CD4-positive, alpha-beta T cell treated with Interleukin-17A for 4 hours (primary cell): ENCODE data around the gene E4F1.
A peak's percentile ranks its signal among the peaks of the same experiment; 100 is the strongest.
"Not testable (repeated sequence)": the region's sequence is repeated elsewhere in the genome, so short reads cannot be mapped to it uniquely, and the experiment has no call there.

ENCODE experiments used
- DNase-seq: peaks from one replicate; pipeline ENCODE4 v3.0.0-alpha.2; 2020; ENCODE audit warnings: mixed read lengths

E4F1 gene

DNA sequence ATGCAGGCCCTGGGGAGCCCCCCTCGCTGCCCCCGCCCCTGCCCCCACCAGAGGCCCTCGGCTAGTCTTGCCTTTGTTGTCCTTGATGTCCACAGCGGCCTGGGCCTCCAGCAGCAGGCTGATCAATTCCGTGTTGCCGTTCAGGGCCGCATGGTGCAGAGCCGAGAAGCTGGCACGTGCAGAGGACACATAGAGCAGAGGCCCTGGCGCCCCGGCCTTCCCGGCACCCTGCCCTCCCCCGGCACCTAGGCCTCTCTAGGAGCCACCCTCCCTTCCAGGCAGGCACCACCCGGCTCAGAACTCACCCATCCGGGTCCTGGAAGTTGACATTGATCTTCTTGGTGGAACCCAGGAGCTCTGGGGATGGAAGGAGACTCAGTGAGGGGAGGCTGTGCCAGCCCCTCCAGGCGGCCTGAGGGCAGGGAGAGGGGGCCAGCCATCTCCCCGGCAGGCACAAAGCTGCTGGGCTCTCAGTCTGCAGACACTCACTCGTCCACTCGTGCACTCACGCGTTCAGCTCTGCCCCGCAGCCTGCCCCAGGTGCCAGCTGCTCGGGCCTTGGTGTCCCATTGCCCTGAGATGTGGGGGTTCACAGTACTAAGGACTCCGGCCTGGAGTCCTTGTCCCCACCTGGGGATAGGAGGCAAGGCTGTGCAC lies 33.3 kb upstream of the E4F1 start:
- DNase-seq = no peak

DNA sequence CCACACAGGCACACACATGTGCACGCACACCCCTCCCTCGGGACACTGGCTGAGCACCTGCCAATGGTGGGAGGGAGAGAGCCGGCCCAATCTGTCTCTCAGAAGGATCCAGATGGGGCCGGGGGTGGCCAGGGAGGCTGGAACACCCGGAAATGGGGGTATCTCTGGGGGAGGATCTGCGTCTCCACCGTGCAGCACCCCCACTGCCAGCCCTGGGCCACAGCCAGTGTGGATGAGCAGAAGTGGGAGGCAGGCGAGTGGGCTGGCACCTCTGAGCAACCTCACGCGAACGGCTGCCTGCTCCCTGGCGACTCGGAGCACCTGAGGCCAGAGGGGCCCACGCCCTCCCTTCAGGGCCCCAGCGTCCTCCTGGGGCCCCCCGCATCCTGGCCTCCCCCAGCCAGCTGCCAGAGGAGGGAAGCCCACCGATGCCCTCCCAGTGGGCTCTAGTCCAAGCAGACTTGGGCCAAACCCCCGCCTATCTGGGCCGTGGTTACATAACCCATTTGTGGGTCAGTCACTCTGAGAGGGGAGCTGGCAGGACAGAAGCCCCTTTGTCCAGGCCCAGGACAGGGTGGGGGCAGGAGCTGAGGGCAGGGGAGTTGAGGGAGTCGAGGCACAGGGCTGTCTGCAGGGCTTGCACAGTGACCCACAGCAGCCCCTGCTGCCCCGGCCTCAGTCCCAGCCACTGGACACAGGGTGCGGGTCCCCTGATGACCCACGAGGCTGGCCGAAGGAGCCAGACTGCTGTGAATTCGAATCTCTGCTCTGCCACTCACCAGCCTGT lies 32.5 kb upstream of the E4F1 start:
- DNase-seq = no peak

DNA sequence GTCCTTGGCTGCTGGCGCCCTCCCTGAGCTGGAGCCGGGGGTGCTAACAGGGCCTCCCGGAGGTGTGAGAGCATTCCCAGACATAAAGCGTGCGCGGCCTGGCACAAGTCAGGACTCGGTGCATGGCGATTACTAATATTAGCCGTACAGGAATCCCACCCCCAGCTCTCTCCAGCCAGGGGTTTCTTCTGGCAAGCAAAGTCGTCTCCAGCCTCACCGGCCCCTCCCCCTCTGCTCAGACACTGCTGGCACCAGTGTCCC lies 32.0 kb upstream of the E4F1 start:
- no peak for DNase-seq

DNA sequence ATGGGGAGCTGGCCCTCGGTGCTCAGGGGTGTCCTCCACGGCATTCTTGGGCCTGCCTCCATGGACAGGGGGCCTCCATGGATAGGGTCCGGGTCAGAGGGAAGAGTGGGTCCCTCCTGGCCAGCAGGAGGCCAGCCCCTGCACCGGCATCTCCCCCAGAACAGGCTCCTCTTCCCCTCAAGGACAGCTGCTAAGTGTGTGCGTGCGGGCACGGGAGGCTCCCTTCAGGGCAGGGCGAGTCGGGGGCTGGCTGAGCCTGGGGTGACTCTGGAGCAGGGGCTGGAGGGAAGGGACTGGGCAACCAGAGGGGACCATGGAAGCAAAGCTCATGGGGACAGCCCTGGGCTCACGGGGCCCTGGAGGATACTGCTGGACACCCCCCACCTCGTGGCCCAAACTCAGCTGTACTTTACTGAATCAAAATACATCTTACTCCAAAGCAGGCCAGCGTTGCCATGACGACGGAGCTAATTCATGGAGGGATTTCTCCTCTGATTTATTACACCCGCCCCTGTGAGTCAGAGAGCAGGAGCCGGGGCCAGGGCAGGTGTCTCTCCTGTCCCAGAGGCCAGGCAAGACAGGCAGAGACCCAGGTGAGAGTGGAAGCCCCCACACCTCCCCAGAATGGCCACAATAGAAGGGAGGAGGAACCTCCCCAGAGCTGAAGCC lies 29.1 kb upstream of the E4F1 start:
- no peak for DNase-seq

DNA sequence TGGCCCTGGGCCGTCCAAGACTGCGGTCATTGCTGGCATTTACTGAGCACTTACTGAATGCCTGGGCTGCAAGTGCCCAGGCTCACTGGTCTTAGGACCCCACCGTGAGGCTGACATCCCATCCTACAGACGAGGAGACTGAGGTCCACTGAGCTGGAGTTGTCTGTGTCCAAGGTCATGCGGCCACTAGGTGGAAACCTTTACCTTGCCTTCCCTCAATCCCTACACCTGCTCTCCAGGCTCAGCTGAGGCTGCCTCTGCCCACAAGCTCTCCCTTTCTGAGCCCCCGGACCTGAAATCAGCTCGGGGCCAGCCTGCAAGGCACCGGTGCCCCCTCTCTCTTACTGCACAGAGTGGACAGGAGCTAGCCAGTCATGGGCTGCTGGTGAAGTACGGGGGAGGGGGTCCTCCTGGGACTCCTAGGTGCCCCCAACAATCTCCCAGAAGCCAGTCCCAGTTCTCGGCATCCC lies 28.5 kb upstream of the E4F1 start:
- peak; percentile 71 for DNase-seq

DNA sequence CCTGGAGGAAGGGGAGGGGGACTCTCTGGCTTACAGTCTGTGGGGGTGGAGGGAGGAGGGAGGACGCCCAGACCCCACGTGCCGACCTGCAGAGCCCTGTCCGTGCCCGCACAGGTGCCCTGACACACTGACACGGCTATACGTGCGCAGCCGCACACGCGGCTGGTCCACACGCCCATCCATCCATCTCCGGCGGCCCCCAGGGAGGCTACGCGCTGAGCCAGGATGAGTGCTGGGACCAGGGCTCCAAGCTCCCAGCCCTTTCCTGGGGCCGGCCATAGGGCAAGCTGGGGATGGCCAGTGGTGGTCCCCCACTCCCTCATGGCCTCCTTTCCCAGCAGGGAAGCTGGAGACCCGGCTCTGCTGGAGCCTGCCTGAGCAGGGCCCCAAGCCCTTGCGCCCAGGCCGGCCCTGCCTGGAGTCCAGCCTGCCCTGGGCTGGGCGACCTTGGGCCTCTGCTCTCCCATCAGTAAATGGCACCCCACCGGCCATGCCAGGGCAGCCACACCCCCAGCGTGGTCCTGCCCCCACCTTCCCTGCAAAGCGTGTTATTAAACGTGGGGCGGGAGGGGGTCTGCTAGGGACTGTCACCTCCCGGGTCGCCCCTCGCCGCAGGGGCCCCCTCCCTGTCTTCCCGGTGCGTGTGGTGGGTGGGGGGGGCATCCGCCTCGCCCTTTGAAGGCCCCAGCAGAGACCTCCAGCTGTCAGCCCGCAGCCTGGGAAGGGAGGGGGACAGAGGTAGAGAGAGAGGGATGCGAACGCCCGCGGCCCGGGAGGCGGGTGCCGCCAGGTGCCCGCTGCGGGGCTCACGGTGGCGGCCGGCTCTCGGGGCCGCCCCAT lies 27.8 kb upstream of the E4F1 start:
- no peak for DNase-seq

DNA sequence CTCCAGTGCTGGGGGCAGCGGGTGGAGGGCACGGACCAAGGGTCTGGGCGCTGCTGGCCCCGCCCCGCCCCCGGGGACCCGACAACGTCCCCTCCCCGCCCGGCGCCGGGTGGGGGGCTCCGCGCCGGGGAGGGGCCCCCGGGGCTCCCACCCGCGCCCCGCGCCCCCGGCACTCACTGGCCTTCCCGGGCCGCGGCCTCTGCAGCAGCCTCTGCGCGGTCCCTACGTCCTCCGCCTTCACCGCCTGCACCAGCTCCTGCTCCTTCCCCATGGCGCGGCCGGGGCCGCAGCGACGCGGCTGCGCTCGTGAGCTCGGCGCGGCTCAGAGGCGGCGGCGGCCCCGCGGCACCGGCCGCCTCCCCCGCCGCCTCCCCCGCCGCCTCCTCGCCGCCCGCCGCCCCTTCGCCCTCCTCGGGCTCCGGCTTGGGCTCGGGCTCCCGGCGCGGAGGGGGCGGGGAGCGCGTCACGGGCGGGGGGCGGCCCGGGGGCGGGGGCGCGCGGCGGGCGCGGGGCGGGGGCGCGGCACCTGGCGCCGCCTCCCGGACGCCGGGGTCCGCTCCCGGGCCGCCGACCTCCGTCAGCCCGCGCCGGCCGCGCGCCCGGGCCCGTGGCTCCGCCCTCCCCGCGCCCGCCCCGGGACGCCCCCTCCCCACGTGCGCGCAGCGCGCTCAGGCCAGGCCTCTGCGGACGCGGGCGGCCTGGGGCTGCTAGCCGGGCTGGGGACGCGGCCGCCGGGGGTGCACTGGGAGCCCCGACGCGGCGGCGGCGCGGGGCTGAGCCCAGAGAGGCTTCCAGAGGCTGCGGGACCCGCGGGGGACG lies 27.0 kb upstream of the E4F1 start, which contains the start of gene CASKIN1:
TSS of gene CASKIN1 (minus strand) at position 444 of the 819 bp plus-strand sequence. CDS start at position 271, 173 bp downstream.
- peak; percentile 21 for DNase-seq

DNA sequence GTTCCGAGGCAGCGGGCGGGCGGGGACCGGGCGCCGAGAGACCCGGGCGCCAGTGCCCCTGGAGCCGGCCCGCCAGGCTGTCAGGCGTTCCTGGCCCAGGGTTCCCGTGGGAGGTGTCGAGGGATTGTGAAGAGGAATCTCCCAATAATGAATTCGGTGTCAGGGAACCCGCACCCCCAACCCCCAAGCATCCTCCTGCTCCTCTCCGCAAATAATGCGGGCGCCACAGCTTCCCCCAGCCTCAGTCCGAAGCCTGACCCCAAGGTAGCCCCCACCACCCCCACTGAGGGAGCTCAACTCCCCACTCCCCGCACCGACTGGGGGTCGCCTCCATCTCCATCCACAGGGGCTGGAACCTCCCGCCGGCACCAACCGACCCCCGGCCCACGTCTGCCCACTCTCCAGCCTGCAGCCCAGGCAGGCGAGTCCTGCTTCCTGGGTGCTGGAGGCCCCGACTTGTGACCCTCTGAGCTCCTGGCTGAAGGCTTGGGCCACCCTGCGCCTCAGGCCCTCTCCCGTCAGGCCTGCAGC lies 26.3 kb upstream of the E4F1 start:
- DNase-seq = no peak

DNA sequence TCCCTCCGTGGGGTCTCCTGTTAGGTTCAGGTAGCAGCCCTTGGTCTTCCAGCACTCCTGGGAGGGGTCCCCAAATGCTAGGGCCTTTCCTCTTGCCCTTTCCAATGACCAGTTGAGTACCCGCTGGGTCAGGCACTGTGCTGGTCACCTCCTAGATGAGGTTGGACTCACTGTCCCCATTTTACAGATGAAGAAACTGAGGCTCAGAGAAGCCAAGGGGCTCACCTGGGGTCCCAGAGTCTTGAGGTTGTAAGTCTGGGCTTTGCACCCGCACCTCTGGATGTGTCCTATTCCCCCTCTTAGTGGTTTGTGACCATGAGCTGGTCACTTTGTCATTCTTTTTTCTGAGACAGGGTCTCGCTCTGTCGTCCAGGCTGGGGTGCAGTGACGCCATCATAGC lies 25.6 kb upstream of the E4F1 start:
- no peak for DNase-seq

DNA sequence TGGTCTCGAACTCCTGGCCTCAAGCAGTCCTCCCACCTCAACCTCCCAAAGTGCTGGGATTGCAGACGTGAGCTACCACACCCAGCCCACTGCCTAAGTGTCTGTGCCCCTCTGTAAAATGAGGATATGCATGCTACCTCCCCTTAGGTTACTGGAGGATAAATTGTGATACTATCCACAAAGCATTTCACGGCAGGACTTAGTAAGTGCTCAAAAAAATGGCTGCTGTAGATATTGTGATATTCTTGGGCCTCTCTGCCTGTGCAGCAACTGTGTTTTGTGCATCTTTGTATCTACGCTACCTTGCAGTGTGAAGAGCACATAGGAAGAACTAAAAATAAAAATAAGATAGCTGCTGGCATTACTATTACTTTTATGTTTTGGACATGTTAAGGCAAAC lies 25.1 kb upstream of the E4F1 start:
- no peak for DNase-seq

DNA sequence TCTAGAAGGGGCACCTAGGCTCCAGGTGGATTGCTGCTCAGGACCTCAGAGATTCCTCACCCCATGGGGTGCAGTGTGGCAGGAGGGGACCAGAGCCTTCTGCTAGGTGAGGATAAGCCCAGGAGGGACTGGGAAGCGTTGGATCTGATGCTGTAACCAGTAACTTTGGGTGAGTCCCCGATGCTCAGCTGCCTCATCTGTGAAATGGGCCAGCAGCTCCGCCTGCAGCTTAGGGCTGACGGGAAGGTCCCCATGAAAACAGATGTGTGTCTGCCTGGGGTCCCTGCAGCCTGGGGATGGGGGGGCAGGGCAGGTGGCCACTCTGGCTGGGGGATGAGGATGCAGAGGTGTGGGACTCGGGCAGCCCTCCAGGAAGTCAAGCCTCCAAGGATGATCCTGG lies 24.3 kb upstream of the E4F1 start:
- no peak for DNase-seq

DNA sequence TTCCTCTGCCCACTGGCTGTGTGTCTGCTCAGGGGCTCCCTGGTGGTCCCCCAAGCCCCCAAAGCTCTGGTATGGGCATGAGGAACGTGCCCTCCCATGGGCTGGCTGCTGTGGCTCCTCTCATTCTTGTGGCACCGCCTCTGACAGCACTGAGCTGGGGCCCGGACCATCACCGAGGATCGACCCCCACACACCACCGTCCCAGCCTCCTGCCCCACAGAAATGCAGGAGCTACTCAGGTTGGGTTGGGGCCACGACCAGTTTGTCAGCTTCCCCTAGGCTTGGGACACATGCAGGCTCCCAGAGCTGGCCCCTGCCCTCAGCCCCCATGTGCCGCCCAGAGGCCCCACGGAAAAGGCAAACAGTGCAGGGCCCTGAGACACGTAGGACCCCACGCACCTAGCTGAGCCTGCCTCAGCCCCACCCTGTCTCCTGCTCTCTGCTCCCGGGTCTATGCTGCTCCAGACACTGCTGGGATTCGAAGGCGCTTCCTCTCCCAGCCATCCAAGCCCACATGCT lies 23.7 kb upstream of the E4F1 start:
- no peak for DNase-seq

DNA sequence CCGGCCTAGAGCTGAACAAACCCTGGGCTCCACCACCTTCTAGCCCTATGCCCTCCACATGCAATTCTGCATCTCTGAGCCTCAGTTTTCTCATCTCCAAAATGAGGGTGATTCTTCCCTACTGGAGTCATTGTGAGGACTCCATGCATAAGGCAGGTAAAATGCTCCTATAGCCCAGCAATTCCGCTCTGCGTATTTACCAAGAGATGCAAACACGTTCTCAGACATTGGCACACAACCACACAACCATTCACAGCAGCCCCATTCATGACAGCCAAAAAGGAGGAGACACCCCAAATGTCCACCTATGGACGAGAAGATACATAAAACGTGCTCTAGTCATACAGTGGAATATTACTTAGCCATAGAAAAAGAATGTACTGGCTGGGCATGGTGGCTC lies 23.1 kb upstream of the E4F1 start:
- DNase-seq = no peak

DNA sequence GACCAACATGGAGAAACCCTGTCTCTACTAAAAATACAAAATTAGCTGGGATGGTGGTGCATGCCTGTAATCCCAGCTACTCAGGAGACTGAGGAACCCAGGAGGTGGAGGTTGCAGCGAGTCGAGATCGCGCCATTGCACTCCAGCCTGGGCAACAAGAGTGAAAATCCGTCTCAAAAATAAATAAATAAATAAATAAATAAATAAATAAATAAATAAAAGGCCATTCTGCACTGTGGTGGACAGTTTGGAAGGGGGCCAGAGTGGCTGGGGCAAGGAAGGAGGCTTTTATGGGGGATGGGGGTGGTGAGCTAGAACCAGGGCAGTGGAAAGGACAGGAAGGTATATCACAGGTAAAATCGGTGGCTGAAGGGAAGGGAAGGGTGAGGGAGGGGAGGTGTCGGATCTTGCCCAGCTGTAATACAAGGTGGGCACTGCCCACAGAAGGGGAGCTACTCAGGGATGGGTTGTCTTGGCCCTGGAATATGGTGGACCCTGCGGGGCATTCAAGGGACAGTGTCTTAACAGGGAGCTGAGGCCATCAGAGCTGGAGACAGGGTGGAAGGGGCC lies 20.2 kb upstream of the E4F1 start:
- DNase-seq = not testable (repeated sequence)

DNA sequence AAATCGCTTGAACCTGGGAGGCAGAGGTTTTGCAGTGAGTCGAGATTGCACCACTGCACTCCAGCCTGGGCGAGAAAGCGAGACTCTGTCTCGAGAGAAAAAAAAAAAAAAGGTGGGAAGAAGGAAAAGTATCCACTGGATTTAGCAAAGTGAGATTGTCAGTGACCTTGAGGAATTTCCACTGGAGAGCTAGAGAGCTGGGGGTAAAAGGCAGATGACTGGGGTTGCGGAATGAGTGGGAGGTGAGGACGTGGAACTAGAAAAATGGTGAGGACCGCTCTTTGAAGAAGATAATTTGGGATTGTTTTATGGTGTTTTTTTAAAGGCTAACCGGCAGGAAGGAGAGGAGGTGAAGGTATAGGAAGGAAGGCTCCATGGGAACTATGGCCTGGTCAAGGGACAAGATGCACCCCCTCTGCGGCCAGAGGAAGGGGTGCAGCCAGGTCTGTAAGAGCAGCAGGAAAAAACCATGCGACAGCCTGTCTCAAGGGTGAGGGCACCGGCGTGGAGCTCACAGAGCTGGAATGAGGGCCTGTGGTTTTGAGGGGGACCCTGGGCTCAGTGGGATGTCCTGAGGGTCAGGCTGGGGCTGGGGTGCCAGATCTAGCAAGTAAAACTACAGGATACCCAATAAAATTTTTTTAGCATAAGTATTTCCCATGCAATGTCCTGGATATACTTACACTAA lies 18.8 kb upstream of the E4F1 start:
- DNase-seq = peak; percentile 13

DNA sequence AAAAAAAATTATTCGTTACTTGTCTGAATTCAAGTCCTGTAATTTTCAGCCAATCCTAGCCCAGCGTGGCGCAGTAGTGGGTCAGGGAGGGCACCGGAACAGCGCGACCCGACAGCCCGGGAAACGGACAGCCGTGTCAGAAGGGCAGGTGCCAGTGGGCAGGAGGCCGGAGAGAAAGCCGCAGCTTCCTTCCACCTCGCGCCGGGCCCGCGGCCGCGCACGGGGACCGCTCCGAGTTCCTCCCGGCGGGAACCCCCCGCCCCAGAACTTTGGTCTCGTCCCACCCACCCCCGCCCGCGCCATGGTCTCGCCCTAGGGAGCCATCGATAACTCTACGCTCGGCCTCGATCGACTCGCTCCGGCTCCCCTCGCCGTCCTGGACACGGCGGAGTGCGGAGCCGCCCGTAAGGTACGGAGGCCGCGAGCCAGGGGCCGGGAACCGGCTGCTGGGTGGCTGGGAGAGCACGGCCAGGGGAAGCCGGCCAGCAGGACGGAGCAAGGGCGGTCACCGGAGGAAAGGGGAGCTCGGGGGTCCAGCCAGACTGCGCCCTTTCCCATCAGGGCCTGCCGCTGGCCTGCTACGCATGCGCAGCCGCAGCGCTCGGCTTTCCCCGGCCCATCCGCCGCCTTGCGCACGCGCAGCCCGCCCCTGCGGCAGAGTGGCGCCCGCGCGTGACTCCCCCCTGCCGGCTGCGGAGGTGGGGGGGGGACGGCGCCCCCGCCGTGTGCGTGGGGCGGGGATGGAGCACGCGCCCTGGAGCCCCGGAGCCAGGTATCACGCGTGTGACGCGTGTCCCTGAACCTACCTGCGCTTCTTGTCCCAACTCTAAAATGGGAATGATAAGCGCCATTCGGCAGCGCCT lies 18.1 kb upstream of the E4F1 start, which contains the start of gene MLST8:
TSS of gene MLST8 (plus strand) at position 351 of the 863 bp plus-strand sequence. CDS start 632 bp downstream, outside the sequence.
- DNase-seq = peak; percentile 95

DNA sequence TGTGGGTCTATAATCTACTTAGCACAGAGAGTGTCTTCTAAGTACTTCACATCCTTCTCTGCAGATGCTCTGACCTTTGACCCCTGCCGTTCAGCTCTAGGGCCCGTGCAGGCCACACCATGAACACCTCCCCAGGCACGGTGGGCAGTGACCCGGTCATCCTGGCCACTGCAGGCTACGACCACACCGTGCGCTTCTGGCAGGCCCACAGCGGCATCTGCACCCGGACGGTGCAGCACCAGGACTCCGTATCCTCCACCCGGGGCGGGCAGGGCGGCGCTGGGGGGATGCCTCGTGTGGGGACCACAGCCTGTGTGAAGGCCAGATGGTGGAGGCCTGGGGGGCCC lies 17.5 kb upstream of the E4F1 start:
- DNase-seq = no peak

DNA sequence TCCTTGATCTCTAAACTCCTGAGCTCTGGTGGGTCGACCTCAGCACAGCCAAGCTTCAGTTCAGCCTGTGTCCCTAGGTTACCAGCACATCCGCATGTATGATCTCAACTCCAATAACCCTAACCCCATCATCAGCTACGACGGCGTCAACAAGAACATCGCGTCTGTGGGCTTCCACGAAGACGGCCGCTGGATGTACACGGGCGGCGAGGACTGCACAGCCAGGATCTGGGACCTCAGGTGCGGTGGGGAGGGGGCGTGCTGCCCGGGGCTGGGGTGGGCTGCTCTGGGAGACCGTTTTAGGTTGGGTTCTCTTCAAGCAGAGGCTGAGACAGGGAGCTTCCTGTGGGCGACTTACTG lies 17.0 kb upstream of the E4F1 start:
- no peak for DNase-seq

DNA sequence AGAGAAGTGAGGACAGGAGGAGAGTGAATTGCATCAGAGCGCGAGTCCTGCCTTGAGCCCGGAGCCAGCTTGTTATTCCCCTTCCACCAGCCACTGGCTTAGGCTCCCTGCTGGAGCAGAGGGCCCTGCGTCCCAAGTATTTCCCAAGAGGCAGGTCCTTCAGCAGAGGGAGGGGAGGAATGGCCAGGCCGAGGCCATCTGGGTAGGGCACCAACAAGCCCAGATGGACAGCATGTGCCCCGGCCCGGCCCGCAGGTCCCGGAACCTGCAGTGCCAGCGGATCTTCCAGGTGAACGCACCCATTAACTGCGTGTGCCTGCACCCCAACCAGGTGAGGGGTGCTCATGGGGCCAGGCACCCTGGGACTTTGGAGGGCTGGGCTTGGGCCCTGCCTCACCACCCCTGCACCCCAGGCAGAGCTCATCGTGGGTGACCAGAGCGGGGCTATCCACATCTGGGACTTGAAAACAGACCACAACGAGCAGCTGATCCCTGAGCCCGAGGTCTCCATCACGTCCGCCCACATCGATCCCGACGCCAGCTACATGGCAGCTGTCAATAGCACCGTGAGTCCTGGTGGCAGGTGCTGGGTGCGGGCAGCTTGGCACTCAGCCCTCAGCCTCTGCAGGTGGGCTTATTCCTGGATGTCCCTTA lies 16.5 kb upstream of the E4F1 start:
- DNase-seq = no peak
